Stomach (tissue), 9 donors: ENCODE measurements around the gene NEK7. TPM values are rescaled to one million over a fixed set of nuclear protein-coding genes. Genes with fewer than 3 reads are reported as not detected.

Source experiments
- DNase-seq, 2 donors: peaks; one replicate each; pipeline versions ENCODE4 v3.0.0 to v3.0.0-alpha.2; 2013 to 2019
- H3K27ac ChIP-seq, 5 donors: fragments of 200-600 bp in 4 of 5; sonication (generic) in 4 of 5; one replicate each; pipeline ENCODE4 v1.5.1; 2013 to 2019; ENCODE audit warnings: mild to moderate bottlenecking in 1 of 5, moderate library complexity in 1 of 5
- H3K27me3 ChIP-seq, 3 donors: fragments of 200-600 bp; sonication (generic); one replicate each; pipeline ENCODE4 v1.5.1; 2017 to 2019; ENCODE audit warnings: mixed run types in 1 of 3
- H3K36me3 ChIP-seq, 4 donors: fragments of 200-600 bp; sonication (generic); 1 replicate in 3 of 4; 2 replicates in 1 of 4; pipeline ENCODE4 v1.5.1; 2016 to 2019
- H3K4me1 ChIP-seq, 4 donors: fragments of 200-600 bp; sonication (generic); one replicate each; pipeline ENCODE4 v1.5.1; 2016 to 2019
- H3K4me3 ChIP-seq, 4 donors: fragments of 200-600 bp; sonication (generic) in 3 of 4; one replicate each; pipeline ENCODE4 v1.5.1; 2016 to 2019; ENCODE audit warnings: mild to moderate bottlenecking in 1 of 4
- H3K9me3 ChIP-seq, 4 donors: fragments of 200-600 bp; sonication (generic); one replicate each; pipeline ENCODE4 v1.5.1; 2016 to 2019
- CTCF ChIP-seq, 7 experiments: fragments of 450-650 bp in 4 of 7; fragments of 200-600 bp in 3 of 7; sonication (generic) in 3 of 7; IDR thresholded peaks; one replicate each; pipeline ENCODE4 v1.5.1; 2016 to 2019; ENCODE audit warnings: antibody characterized with exemption in 7 of 7, control low read depth in 2 of 7, mild to moderate bottlenecking in 1 of 7
- EP300 ChIP-seq: sonication (generic); formaldehyde crosslinking; IDR thresholded peaks from one replicate; pipeline ENCODE4 v1.6.1; 2017; ENCODE audit warnings: antibody characterized with exemption
- POLR2A ChIP-seq, 4 donors: fragments of 450-650 bp; IDR thresholded peaks; one replicate each; pipeline ENCODE4 v1.6.1; 2016; ENCODE audit warnings: antibody characterized with exemption in 4 of 4, control low read depth in 2 of 4, mild to moderate bottlenecking in 1 of 4, moderate library complexity in 1 of 4
- POLR2AphosphoS5 ChIP-seq, 3 donors: sonication (generic); formaldehyde crosslinking; IDR thresholded peaks; one replicate each; pipeline ENCODE4 v1.6.1; 2016; ENCODE audit warnings: antibody characterized with exemption in 3 of 3
- WGBS, 5 donors: extraction: QIAGEN DNeasy Blood & Tissue Kit in 3 of 5; methylation state at CpG; one replicate each; pipeline versions ENCODE4 v1.1.5 to v1.1.7; 2013 to 2018; 5-methylcytosine and 5-hydroxymethylcytosine counted together
- intact Hi-C: fragments of 100-400 bp; cut with DNase I; formaldehyde crosslinking; loops from one replicate; pipeline ENCODE4 v1.15.1; 2023; ENCODE audit warnings: low total_unique reads
- polyA plus RNA-seq, 3 donors: library from polyadenylated mRNA; stranded (reverse); fragments of 200-250 nt; gene quantifications; one replicate each; pipeline ENCODE4 v1.2.3, GENCODE V29; 2013
- total RNA-seq, 5 donors: library from RNA; depleted of rRNA; stranded (reverse); fragments of >200 nt; gene quantifications; one replicate each; pipeline versions ENCODE4 v1.1.0 to v1.2.3, GENCODE V29; 2014 to 2016
- donor health status: healthy with polysubstance abuse.
- donor health status: Bipolar disorder and iron deficiency.
- donor health status: healthy.

The NEK7 gene
- total and polyA plus RNA-seq, 8 donors = 13.2 to 116 (median 35.4) TPM

GRCh38 chr1:198228925-198229324, 72.1 kb downstream of the NEK7 start:
- intact Hi-C loops = no loop called here

GRCh38 chr1:198231779-198232178, 75.0 kb downstream of the NEK7 start:
- 82 to 94% (median 89%) methylated on average over 3 of the region's 3 CpGs for WGBS, 5 donors
- H3K4me3 ChIP-seq = no peak overlapping the region
- peaks cover 0 to 9% (median 7%) of the 10 kb centered on the region in 4 donors for H3K36me3 ChIP-seq
- peaks cover 0 to 22% (median 13%) of the 10 kb centered on the region in 4 donors for H3K4me1 ChIP-seq
- no peak for DNase-seq
- peaks cover 0 to 3% (median 0%) of the 10 kb centered on the region in 4 donors for H3K9me3 ChIP-seq
- intact Hi-C loops = no loop called here
- TF ChIP-seq EP300 = no peak
- TF ChIP-seq POLR2A (IDR thresholded peaks at IDR 0.05) = no peak
- TF ChIP-seq POLR2AphosphoS5 (IDR thresholded peaks at IDR 0.05) = no peak
- no peak for TF ChIP-seq CTCF (IDR thresholded peaks at IDR 0.05)
- no peaks in the 10 kb centered on the region for H3K27me3 ChIP-seq
- no peak overlapping the region for H3K27ac ChIP-seq

More at GRCh38 chr1:198228925-198229324, 72.1 kb downstream of the NEK7 start:
- TF ChIP-seq POLR2AphosphoS5 (IDR thresholded peaks at IDR 0.05) (no peak), CTCF (IDR thresholded peaks at IDR 0.05) (no peak), EP300 (no peak), POLR2A (IDR thresholded peaks at IDR 0.05) (no peak)
- H3K27me3 ChIP-seq = no peaks in the 10 kb centered on the region
- no peak for DNase-seq
- peaks cover 0 to 10% (median 3%) of the 10 kb centered on the region in 4 donors for H3K4me1 ChIP-seq
- H3K36me3 ChIP-seq = no peaks in the 10 kb centered on the region
- H3K4me3 ChIP-seq = no peak overlapping the region
- no peaks in the 10 kb centered on the region for H3K9me3 ChIP-seq
- no peak overlapping the region for H3K27ac ChIP-seq
- WGBS, 5 donors = 85 to 92% (median 87%) methylated on average over 2 of the region's 2 CpGs

GRCh38 chr1:198232378-198232777, 75.6 kb downstream of the NEK7 start:
- H3K4me3 ChIP-seq = no peak overlapping the region
- 92 to 97% (median 92%) methylated on average over 1 of the region's 1 CpG for WGBS, 5 donors
- peaks cover 0 to 22% (median 13%) of the 10 kb centered on the region in 4 donors for H3K4me1 ChIP-seq
- intact Hi-C loops = no loop called here
- peaks cover 0 to 3% (median 0%) of the 10 kb centered on the region in 4 donors for H3K9me3 ChIP-seq
- H3K27ac ChIP-seq = no peak overlapping the region
- DNase-seq = no peak
- TF ChIP-seq EP300 (no peak), POLR2A (IDR thresholded peaks at IDR 0.05) (no peak), CTCF (IDR thresholded peaks at IDR 0.05) (no peak)
- H3K36me3 ChIP-seq = peaks cover 0 to 11% (median 10%) of the 10 kb centered on the region in 4 donors
- H3K27me3 ChIP-seq = no peaks in the 10 kb centered on the region

GRCh38 chr1:198232940-198233675, 76.3 kb downstream of the NEK7 start:
- intact Hi-C loops = no loop called here
- H3K4me3 ChIP-seq = no peak overlapping the region
- H3K27me3 ChIP-seq = no peaks in the 10 kb centered on the region
- no peak overlapping the region for H3K27ac ChIP-seq
- H3K4me1 ChIP-seq = peaks cover 0 to 22% (median 13%) of the 10 kb centered on the region in 4 donors
- H3K9me3 ChIP-seq = peaks cover 0 to 3% (median 0%) of the 10 kb centered on the region in 4 donors
- 65 to 79% (median 74%) methylated on average over 3 of the region's 3 CpGs for WGBS, 5 donors
- peaks cover 0 to 11% (median 10%) of the 10 kb centered on the region in 4 donors for H3K36me3 ChIP-seq
- no peak for TF ChIP-seq POLR2AphosphoS5 (IDR thresholded peaks at IDR 0.05)
- no peak for TF ChIP-seq POLR2A (IDR thresholded peaks at IDR 0.05)
- TF ChIP-seq CTCF (IDR thresholded peaks at IDR 0.05) = no peak
- no peak for TF ChIP-seq EP300
- DNase-seq = no peak
